Measurements from ENCODE around the gene LRRC4.

Gene LRRC4

DNA sequence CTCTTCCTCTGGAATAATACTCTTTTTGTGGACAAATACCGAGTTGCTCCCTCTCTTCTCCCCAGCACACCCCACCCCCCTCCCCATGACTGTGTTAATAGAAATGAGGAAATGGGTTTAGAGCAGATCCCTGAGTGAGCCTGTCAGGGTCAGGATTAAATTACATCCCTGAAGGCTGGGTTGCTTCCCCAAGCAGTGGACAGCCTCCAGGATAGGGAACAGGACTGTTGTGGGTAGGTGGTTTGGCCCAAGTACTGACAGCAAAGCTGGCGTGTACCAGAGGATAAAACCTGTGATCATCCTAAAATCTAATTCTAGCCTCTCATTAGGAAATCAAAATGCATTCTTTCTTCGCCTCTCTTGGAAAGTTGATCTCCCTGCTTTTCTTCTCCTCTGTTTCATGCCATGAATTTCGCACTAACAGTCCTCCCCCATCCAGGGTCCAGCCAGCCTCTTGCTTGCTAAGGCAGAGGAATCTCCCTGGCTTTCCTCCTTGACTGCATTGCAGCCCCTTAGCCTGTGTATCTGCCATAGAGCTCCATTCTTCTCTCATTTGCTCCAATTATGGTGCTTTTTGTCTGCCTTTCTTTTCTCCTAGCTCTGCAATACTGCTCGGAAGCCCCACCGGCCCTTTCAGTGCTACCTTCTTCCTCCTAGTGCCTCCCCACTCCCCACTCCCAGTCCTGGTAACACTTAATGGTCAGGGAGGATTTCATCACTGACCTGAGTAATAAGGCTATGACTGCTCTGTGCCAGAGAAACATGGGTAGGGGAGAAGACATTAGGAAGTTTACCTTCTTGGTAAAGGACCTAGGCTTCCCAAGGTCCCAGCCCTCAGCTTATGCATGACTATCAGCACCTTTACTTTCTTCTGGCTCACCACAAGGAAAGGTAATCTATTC lies 8.4 kb downstream of the LRRC4 start:
- TF ChIP-seq, protein P1, sequence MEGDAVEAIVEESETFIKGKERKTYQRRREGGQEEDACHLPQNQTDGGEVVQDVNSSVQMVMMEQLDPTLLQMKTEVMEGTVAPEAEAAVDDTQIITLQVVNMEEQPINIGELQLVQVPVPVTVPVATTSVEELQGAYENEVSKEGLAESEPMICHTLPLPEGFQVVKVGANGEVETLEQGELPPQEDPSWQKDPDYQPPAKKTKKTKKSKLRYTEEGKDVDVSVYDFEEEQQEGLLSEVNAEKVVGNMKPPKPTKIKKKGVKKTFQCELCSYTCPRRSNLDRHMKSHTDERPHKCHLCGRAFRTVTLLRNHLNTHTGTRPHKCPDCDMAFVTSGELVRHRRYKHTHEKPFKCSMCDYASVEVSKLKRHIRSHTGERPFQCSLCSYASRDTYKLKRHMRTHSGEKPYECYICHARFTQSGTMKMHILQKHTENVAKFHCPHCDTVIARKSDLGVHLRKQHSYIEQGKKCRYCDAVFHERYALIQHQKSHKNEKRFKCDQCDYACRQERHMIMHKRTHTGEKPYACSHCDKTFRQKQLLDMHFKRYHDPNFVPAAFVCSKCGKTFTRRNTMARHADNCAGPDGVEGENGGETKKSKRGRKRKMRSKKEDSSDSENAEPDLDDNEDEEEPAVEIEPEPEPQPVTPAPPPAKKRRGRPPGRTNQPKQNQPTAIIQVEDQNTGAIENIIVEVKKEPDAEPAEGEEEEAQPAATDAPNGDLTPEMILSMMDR (IDR thresholded peaks at IDR 0.05; ENCODE audit: poor library complexity, severe bottlenecking): no peak
- H3K4me1 ChIP-seq (ENCODE audit: insufficient read depth, poor library complexity, severe bottlenecking): peaks cover 39% of the 10 kb centered on the region
- no peaks in the 10 kb centered on the region for H3K27me3 ChIP-seq (ENCODE audit: insufficient read depth, poor library complexity, severe bottlenecking)
- no peaks in the 10 kb centered on the region for H3K9me3 ChIP-seq (ENCODE audit: severe bottlenecking)
- peaks cover 7% of the 10 kb centered on the region; the same call in 1 of the 2 replicates for H3K36me3 ChIP-seq (ENCODE audit: low read depth)
- ATAC-seq (ENCODE audit: low read depth) (peak; percentile 75), DNase-seq (ENCODE audit: low spot score) (no peak)
- H3K4me3 ChIP-seq (ENCODE audit: severe bottlenecking): no peak overlapping the region
- H3K27ac ChIP-seq (ENCODE audit: poor library complexity, severe bottlenecking): peak overlapping the region; percentile 93

DNA sequence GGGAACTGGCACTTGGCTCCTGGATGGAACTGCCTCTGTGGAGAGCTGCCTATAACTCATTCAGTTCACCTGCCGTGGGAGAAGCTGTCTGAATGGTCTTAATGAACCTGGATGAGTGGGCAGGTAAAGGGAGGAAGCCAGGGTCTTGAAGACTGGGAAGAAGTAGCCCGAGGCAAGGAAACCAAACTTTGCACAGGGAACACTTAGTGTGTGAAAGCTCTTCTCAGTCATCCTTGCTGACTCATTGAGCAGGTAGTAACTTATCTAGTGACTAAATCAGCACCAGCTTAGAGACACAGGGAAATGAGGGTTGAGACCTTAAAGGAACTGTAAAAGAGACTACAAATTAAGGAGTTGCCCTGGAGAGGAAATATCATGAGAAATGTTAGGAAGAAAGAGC lies 9.9 kb downstream of the LRRC4 start:
- H3K36me3 ChIP-seq (ENCODE audit: low read depth): peaks cover 7% of the 10 kb centered on the region; the same call in 1 of the 2 replicates
- no peaks in the 10 kb centered on the region for H3K27me3 ChIP-seq (ENCODE audit: insufficient read depth, poor library complexity, severe bottlenecking)
- H3K4me3 ChIP-seq (ENCODE audit: severe bottlenecking): no peak overlapping the region
- ATAC-seq (ENCODE audit: low read depth): peak; percentile 81
- H3K27ac ChIP-seq (ENCODE audit: poor library complexity, severe bottlenecking): peak overlapping the region; percentile 93
- DNase-seq (ENCODE audit: low spot score): peak; percentile 86
- H3K4me1 ChIP-seq (ENCODE audit: insufficient read depth, poor library complexity, severe bottlenecking): peaks cover 44% of the 10 kb centered on the region
- TF ChIP-seq, protein P1 (IDR thresholded peaks at IDR 0.05; ENCODE audit: poor library complexity, severe bottlenecking): no peak
- no peaks in the 10 kb centered on the region for H3K9me3 ChIP-seq (ENCODE audit: severe bottlenecking)

DNA sequence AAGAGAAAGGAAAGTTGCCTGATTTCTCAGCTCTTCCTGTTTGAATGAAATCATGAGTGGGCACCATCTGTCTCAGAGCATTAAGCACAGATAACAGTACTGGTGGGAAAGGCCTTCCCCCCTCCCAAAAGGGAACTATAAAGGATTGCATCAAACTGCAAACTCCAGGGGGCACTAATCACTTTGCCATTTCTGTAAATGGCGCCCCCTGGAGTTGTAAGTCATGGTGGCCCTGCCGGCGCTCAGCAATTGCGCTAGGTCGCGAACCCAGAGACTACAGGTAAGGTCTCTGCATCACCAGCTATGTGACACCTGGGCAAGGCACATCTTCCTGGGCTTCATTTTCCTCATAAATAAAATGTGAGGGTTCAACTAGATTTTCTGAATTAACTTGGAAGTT lies 11.1 kb downstream of the LRRC4 start:
- Histone ChIP-seq H3K9me3 (ENCODE audit: severe bottlenecking) (no peaks in the 10 kb centered on the region), H3K4me1 (ENCODE audit: insufficient read depth, poor library complexity, severe bottlenecking) (peaks cover 41% of the 10 kb centered on the region), H3K27ac (ENCODE audit: poor library complexity, severe bottlenecking) (peak overlapping the region; percentile 93), H3K4me3 (ENCODE audit: severe bottlenecking) (no peak overlapping the region), H3K36me3 (ENCODE audit: low read depth) (peaks cover 7% of the 10 kb centered on the region; the same call in 1 of the 2 replicates), H3K27me3 (ENCODE audit: insufficient read depth, poor library complexity, severe bottlenecking) (no peaks in the 10 kb centered on the region)
- ATAC-seq (ENCODE audit: low read depth) (no peak), DNase-seq (ENCODE audit: low spot score) (no peak)
- TF ChIP-seq, protein P1 (IDR thresholded peaks at IDR 0.05; ENCODE audit: poor library complexity, severe bottlenecking): peak; percentile 21

DNA sequence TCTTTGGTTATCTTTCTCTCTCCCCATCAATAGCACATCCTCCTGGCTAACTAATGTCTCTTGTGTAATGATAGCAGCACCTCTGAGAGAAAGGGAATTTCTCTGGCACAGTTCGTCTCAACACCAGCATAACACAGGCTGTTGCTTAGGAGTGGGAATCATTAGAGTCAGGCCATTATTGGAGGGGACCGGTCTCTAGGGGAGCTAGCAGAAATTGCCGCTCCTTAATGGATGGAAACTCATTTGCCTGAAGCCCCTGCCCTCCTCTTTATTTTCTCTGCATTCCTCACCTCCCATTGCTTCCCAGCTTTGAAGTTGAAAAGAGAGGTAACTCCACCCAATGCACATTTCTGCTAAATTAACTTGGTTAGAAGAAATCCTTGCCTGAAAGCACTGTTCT lies 11.9 kb downstream of the LRRC4 start:
- ATAC-seq (ENCODE audit: low read depth) (no peak), DNase-seq (ENCODE audit: low spot score) (no peak)
- TF ChIP-seq, protein P1 (IDR thresholded peaks at IDR 0.05; ENCODE audit: poor library complexity, severe bottlenecking): no peak
- Histone ChIP-seq H3K4me1 (ENCODE audit: insufficient read depth, poor library complexity, severe bottlenecking) (peaks cover 39% of the 10 kb centered on the region), H3K27ac (ENCODE audit: poor library complexity, severe bottlenecking) (peak overlapping the region; percentile 93), H3K36me3 (ENCODE audit: low read depth) (peaks cover 5% of the 10 kb centered on the region; the same call in 1 of the 2 replicates), H3K4me3 (ENCODE audit: severe bottlenecking) (no peak overlapping the region), H3K27me3 (ENCODE audit: insufficient read depth, poor library complexity, severe bottlenecking) (no peaks in the 10 kb centered on the region), H3K9me3 (ENCODE audit: severe bottlenecking) (no peaks in the 10 kb centered on the region)

All from RWPE2 (cell line).